Measurements from ENCODE around the gene IRF3. TPM values are rescaled to one million over a fixed set of nuclear protein-coding genes. Genes with fewer than 3 reads are reported as not detected.

IRF3 gene
- total and polyA plus RNA-seq, 2 donors (not counting 1 experiment from before 2014, with no cell fraction given): 22.0 to 55.2 TPM

- Histone ChIP-seq H3K4me2 (ENCODE audit: extremely low read depth, insufficient read depth, low read length) (no peak overlapping the region), H2AFZ (ENCODE audit: low read length) (no peak overlapping the region), H3K4me1 (ENCODE audit: control insufficient read depth, extremely low read depth, insufficient read depth, low read length) (no peaks in the 10 kb centered on the region), H3K4me3 (replicated peaks in 1 of 4; ENCODE audit: control extremely low read depth in 1 of 4, insufficient read depth in 1 of 4, low read depth in 3 of 4, low read length in 4 of 4) (no peak overlapping the region), H4K20me1 (ENCODE audit: control insufficient read depth, extremely low read depth, insufficient read depth, low read length) (no peaks in the 10 kb centered on the region), H3K27ac (ENCODE audit: insufficient read depth, low read length) (no peak overlapping the region), H3K9ac (ENCODE audit: insufficient read depth, low read length) (no peak overlapping the region), H3K79me2 (ENCODE audit: control insufficient read depth, insufficient read depth, low read length) (no peaks in the 10 kb centered on the region), H3K27me3 (ENCODE audit: control insufficient read depth, insufficient read depth, low read length) (no peaks in the 10 kb centered on the region), H3K9me3 (ENCODE audit: control insufficient read depth, insufficient read depth, low read depth, low read length) (no peaks in the 10 kb centered on the region), H3K36me3 (ENCODE audit: control insufficient read depth, insufficient read depth, low read length) (peaks cover 56% of the 10 kb centered on the region)
- no peak for DNase-seq (ENCODE audit: low read depth in 2 of 2)
- TF ChIP-seq CTCF (conservative IDR thresholded peaks at IDR 0.05 in 1 of 2, IDR thresholded peaks at IDR 0.05 in 1 of 2; ENCODE audit: low read depth in 1 of 2, low read length in 2 of 2) (no peak), EZH2 (IDR thresholded peaks at IDR 0.05; ENCODE audit: low read length, missing control alignments) (no peak)
Observed at GRCh38 chr19:49658139-49658517, 7.5 kb downstream of the IRF3 start.

DNA sequence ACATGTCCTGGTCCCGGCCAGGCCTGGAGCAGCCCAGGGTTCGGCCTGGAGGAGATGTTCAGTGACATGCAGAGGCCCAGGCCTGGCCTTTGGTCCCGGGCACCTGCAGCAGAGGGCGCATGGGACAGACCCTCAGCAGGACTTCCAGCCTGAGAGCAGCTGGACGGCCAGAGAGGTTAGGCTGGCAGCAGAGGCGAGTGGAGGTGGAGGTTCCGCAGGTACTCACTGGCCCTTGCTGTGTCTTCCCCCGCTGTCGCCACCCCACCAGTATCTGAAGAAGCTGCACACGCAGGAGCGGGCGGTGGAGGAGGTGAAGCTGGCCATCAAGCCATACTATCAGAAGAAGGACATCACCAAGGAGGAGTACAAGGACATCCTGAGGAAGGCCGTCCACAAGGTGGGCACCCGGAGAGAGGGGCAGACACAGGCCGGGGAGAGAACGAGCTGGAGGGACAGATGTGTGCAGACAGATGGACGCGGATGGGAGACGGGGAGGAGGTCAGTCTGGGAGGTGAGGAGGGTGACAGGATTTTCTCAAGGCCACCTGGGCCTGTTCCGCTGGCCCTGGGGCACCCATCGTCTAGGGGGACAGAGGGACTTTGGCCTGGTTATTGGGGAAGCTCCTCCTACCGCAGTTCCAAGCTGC, 8.0 kb downstream of the IRF3 start:
- no peaks in the 10 kb centered on the region for H3K4me1 ChIP-seq (ENCODE audit: control insufficient read depth, extremely low read depth, insufficient read depth, low read length)
- H2AFZ ChIP-seq (ENCODE audit: low read length): no peak overlapping the region
- H3K27ac ChIP-seq (ENCODE audit: insufficient read depth, low read length): no peak overlapping the region
- no peaks in the 10 kb centered on the region for H3K9me3 ChIP-seq (ENCODE audit: control insufficient read depth, insufficient read depth, low read depth, low read length)
- H3K9ac ChIP-seq (ENCODE audit: insufficient read depth, low read length): no peak overlapping the region
- peaks cover 57% of the 10 kb centered on the region for H3K36me3 ChIP-seq (ENCODE audit: control insufficient read depth, insufficient read depth, low read length)
- H3K4me3 ChIP-seq (replicated peaks in 1 of 4; ENCODE audit: control extremely low read depth in 1 of 4, insufficient read depth in 1 of 4, low read depth in 3 of 4, low read length in 4 of 4): no peak overlapping the region
- H3K27me3 ChIP-seq (ENCODE audit: control insufficient read depth, insufficient read depth, low read length): no peaks in the 10 kb centered on the region
- DNase-seq (ENCODE audit: low read depth in 2 of 2): no peak
- TF ChIP-seq CTCF (conservative IDR thresholded peaks at IDR 0.05 in 1 of 2, IDR thresholded peaks at IDR 0.05 in 1 of 2; ENCODE audit: low read depth in 1 of 2, low read length in 2 of 2) (no peak), EZH2 (IDR thresholded peaks at IDR 0.05; ENCODE audit: low read length, missing control alignments) (no peak)
- no peaks in the 10 kb centered on the region for H3K79me2 ChIP-seq (ENCODE audit: control insufficient read depth, insufficient read depth, low read length)
- no peak overlapping the region for H3K4me2 ChIP-seq (ENCODE audit: extremely low read depth, insufficient read depth, low read length)
- no peaks in the 10 kb centered on the region for H4K20me1 ChIP-seq (ENCODE audit: control insufficient read depth, extremely low read depth, insufficient read depth, low read length)

DNA sequence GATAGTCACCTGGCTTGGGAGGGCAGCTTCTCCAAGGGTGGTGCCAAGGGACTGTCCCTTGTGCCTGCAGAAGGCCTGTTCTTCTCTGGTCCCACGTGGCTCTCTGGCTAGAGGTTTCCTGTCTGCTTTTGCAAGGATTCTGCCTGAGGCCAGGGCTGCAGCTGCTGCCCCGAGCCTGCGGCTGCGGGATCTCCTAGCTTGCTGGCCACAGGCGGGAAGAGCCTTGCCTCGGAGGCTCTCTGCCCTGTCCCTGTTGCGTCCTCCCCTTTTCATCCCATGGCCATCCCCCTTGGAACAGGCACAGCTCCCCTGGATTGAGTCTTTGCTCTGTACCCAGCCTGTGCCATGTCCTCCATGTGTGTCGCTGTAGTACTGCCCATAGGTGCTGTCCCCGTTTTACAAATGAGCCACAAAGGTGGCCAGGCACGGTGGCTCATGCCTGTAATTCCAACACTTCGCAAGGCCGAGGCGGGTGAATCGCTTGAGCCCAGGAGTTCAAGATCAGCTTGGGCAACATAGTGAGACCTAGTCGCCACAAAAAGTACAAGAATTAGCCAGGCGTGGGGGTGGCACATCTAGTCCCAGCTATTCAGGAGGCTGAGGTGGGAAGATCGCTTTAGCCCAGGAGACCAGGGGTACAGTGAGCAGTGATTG, 9.1 kb downstream of the IRF3 start:
- Histone ChIP-seq H2AFZ (ENCODE audit: low read length) (no peak overlapping the region), H3K4me1 (ENCODE audit: control insufficient read depth, extremely low read depth, insufficient read depth, low read length) (no peaks in the 10 kb centered on the region), H4K20me1 (ENCODE audit: control insufficient read depth, extremely low read depth, insufficient read depth, low read length) (no peaks in the 10 kb centered on the region), H3K27me3 (ENCODE audit: control insufficient read depth, insufficient read depth, low read length) (no peaks in the 10 kb centered on the region), H3K9me3 (ENCODE audit: control insufficient read depth, insufficient read depth, low read depth, low read length) (no peaks in the 10 kb centered on the region), H3K79me2 (ENCODE audit: control insufficient read depth, insufficient read depth, low read length) (no peaks in the 10 kb centered on the region), H3K9ac (ENCODE audit: insufficient read depth, low read length) (no peak overlapping the region), H3K36me3 (ENCODE audit: control insufficient read depth, insufficient read depth, low read length) (peaks cover 56% of the 10 kb centered on the region), H3K27ac (ENCODE audit: insufficient read depth, low read length) (no peak overlapping the region), H3K4me2 (ENCODE audit: extremely low read depth, insufficient read depth, low read length) (no peak overlapping the region), H3K4me3 (replicated peaks in 1 of 4; ENCODE audit: control extremely low read depth in 1 of 4, insufficient read depth in 1 of 4, low read depth in 3 of 4, low read length in 4 of 4) (no peak overlapping the region)
- TF ChIP-seq EZH2 (IDR thresholded peaks at IDR 0.05; ENCODE audit: low read length, missing control alignments) (no peak), CTCF (conservative IDR thresholded peaks at IDR 0.05 in 1 of 2, IDR thresholded peaks at IDR 0.05 in 1 of 2; ENCODE audit: low read depth in 1 of 2, low read length in 2 of 2) (no peak)
- no peak for DNase-seq (ENCODE audit: low read depth in 2 of 2)
